Measurements from ENCODE around the gene ZNF70. TPM values are rescaled to one million over a fixed set of nuclear protein-coding genes. Genes with fewer than 3 reads are reported as not detected.
A peak's percentile ranks its signal among the peaks of the same experiment; 100 is the strongest.

ZNF70 gene
- total and polyA plus RNA-seq, 2 of the 13 experiments (the other 11 are each of a cell fraction or from before 2014, with no cell fraction given): 0.62 to 3.6 TPM

DNA sequence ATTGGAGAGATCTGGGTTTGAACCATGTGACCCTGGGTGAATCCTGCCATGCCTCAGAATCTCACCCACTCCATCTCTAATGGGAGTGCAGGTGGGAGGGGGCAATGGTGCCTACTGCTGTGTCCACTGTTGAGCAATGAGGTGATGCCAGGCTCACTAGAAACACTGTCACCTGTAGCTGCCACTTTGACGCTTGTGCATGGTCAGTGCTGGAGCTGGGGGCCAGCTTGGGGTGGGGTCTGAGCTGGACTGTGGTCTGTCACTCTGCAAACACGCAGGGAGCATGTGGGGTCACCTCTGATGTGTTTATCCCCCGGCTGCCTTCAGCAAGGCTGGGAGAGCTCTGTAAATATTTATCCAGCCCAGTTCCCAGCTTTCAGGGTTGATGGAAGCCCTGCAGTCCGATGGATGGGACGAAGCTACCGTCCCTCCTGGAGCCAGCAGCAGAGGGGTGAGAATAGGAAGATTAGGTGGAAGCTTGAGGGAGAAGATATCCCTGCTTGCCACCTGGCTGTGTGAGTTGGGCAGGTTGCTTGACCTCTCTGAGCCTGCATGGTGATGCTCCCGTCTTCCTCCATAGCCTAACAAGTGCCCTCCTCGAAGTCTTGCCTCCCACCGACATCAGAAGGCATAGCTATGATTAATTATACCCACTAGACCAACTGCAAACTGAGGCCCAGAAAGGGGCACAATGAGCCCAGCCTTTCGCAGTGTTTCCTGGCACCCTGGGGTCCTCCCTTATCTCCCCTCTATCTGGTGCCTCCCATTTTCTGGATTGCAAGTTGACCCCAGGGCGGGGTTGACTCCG is 23.4 kb upstream of the ZNF70 start (continued):
- TF ChIP-seq CCAR2 (optimal IDR thresholded peaks at IDR 0.05; ENCODE audit: low read depth, low read length) (no peak), NFIB (CRISPR knock-in tag; IDR thresholded peaks at IDR 0.05; ENCODE audit: borderline replicate concordance) (no peak), POGZ (CRISPR knock-in tag; IDR thresholded peaks at IDR 0.05) (no peak), HIVEP1 (CRISPR knock-in tag; IDR thresholded peaks at IDR 0.05) (peak; percentile 26; the same call in 1 of the 2 replicates), DPF2 (CRISPR knock-in tag; IDR thresholded peaks at IDR 0.05; ENCODE audit: borderline replicate concordance, low read depth) (peak; percentile 90), PHF20 (CRISPR knock-in tag; IDR thresholded peaks at IDR 0.05) (no peak), ZNF510 (CRISPR knock-in tag; IDR thresholded peaks at IDR 0.05; ENCODE audit: low read depth) (0 out of 2 replicates have a peak, but pooled peaks have one; percentile 79), YEATS4 (CRISPR knock-in tag; IDR thresholded peaks at IDR 0.05; ENCODE audit: borderline replicate concordance) (peak; percentile 72; the same call in 1 of the 2 replicates), NR2C2 (CRISPR knock-in tag; IDR thresholded peaks at IDR 0.05; ENCODE audit: borderline replicate concordance) (peak; percentile 66), MLLT10 (CRISPR knock-in tag; IDR thresholded peaks at IDR 0.05) (no peak), CBX1 (IDR thresholded peaks at IDR 0.05; ENCODE audit: low read depth) (no peak), SIN3B (IDR thresholded peaks at IDR 0.05; ENCODE audit: low read length) (no peak), THYN1 (CRISPR knock-in tag; IDR thresholded peaks at IDR 0.05; ENCODE audit: borderline replicate concordance, low read depth) (no peak), ZNF317 (CRISPR knock-in tag; IDR thresholded peaks at IDR 0.05) (no peak)
- TF ChIP-seq, protein P1, sequence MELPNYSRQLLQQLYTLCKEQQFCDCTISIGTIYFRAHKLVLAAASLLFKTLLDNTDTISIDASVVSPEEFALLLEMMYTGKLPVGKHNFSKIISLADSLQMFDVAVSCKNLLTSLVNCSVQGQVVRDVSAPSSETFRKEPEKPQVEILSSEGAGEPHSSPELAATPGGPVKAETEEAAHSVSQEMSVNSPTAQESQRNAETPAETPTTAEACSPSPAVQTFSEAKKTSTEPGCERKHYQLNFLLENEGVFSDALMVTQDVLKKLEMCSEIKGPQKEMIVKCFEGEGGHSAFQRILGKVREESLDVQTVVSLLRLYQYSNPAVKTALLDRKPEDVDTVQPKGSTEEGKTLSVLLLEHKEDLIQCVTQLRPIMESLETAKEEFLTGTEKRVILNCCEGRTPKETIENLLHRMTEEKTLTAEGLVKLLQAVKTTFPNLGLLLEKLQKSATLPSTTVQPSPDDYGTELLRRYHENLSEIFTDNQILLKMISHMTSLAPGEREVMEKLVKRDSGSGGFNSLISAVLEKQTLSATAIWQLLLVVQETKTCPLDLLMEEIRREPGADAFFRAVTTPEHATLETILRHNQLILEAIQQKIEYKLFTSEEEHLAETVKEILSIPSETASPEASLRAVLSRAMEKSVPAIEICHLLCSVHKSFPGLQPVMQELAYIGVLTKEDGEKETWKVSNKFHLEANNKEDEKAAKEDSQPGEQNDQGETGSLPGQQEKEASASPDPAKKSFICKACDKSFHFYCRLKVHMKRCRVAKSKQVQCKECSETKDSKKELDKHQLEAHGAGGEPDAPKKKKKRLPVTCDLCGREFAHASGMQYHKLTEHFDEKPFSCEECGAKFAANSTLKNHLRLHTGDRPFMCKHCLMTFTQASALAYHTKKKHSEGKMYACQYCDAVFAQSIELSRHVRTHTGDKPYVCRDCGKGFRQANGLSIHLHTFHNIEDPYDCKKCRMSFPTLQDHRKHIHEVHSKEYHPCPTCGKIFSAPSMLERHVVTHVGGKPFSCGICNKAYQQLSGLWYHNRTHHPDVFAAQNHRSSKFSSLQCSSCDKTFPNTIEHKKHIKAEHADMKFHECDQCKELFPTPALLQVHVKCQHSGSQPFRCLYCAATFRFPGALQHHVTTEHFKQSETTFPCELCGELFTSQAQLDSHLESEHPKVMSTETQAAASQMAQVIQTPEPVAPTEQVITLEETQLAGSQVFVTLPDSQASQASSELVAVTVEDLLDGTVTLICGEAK (IDR thresholded peaks at IDR 0.05): no peak
- TF ChIP-seq, protein P1 (CRISPR knock-in tag; IDR thresholded peaks at IDR 0.05): no peak; the same call in 1 of the 2 replicates
- TF ChIP-seq, protein P2, sequence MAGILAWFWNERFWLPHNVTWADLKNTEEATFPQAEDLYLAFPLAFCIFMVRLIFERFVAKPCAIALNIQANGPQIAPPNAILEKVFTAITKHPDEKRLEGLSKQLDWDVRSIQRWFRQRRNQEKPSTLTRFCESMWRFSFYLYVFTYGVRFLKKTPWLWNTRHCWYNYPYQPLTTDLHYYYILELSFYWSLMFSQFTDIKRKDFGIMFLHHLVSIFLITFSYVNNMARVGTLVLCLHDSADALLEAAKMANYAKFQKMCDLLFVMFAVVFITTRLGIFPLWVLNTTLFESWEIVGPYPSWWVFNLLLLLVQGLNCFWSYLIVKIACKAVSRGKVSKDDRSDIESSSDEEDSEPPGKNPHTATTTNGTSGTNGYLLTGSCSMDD (CRISPR knock-in tag; IDR thresholded peaks at IDR 0.05): no peak
- TF ChIP-seq, protein P3, sequence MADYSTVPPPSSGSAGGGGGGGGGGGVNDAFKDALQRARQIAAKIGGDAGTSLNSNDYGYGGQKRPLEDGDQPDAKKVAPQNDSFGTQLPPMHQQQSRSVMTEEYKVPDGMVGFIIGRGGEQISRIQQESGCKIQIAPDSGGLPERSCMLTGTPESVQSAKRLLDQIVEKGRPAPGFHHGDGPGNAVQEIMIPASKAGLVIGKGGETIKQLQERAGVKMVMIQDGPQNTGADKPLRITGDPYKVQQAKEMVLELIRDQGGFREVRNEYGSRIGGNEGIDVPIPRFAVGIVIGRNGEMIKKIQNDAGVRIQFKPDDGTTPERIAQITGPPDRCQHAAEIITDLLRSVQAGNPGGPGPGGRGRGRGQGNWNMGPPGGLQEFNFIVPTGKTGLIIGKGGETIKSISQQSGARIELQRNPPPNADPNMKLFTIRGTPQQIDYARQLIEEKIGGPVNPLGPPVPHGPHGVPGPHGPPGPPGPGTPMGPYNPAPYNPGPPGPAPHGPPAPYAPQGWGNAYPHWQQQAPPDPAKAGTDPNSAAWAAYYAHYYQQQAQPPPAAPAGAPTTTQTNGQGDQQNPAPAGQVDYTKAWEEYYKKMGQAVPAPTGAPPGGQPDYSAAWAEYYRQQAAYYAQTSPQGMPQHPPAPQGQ (CRISPR knock-in tag; IDR thresholded peaks at IDR 0.05; ENCODE audit: borderline replicate concordance): no peak
